HEK293 (cell line): ENCODE data around the gene SCIMP.

Experiments
- REST ChIP-seq: fragments of 450-650 bp; formaldehyde crosslinking; IDR thresholded peaks from 2 replicates; pipeline ENCODE4 v1.5.1; 2016; ENCODE audit warnings: missing biosample characterization, missing genetic modification characterization
- ZNF324 ChIP-seq: fragments of 450-650 bp; formaldehyde crosslinking; IDR thresholded peaks from 2 replicates; pipeline ENCODE4 v1.5.1; 2016; ENCODE audit warnings: missing biosample characterization, missing genetic modification characterization
- ZNF670 ChIP-seq: fragments of 450-650 bp; formaldehyde crosslinking; IDR thresholded peaks from 2 replicates; pipeline ENCODE4 v1.5.1; 2016; ENCODE audit warnings: missing biosample characterization, missing genetic modification characterization, low read depth

DNA sequence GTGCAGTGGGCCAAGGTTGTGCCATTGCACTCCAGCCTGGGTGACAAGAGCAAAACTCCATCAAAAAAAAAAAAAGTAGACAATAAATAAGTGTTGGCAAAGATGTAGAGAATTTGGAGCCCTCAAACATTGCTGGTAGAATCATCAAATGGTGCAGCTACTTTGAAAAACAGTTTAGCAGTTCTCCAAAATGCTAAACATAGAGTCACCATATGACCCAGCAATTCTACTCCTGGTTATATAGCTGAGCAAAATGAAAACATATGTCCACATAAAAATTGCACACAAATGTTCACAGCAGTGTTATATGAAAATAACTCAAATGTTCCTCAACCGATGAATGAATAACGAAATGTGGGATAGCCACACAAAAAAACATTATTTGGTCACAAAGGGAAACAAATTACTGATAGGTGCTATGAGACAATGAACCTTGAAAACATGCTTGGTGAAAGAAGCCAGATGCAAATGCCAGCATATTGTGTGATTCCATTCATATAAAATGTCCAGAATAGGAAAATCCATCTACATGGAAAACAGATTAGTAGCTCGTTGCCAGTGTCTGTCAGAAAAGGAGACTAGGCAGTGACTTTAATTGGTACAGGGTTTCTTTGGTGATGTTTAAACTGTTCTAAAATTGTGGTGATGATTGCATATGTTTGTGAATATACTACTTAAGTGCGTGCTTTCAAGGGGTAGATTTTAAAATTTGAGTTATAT is 34.7 kb upstream of the SCIMP start:
- TF ChIP-seq ZNF670 (tag by site-specific recombination) (no peak), REST (no peak), ZNF324 (tag by site-specific recombination) (no peak)
